Activated naive CD8-positive, alpha-beta T cell treated with anti-CD3 and anti-CD28 coated beads, Interleukin-2, amount 50 U/mL, for 24 hours (primary cell): Measurements from ENCODE around the gene TFDP1.

Experiments
- ATAC-seq: fragments of 150-1000 bp; cut with Tn5 transposase; one replicate; pipeline ENCODE4 v1.10.0; 2021
- DNase-seq: peaks from one replicate; pipeline ENCODE4 v3.0.0; 2021
- H3K27ac Mint-ChIP-seq: one replicate; pipeline ENCODE4 v1.8.0; 2021; ENCODE audit warnings: mild to moderate bottlenecking, mixed read lengths
- H3K27me3 Mint-ChIP-seq: one replicate; pipeline ENCODE4 v1.8.0; 2021; ENCODE audit warnings: mixed read lengths
- H3K36me3 Mint-ChIP-seq: one replicate; pipeline ENCODE4 v1.8.0; 2021; ENCODE audit warnings: low read depth, mixed read lengths
- H3K4me1 Mint-ChIP-seq: one replicate; pipeline ENCODE4 v1.8.0; 2021; ENCODE audit warnings: mixed read lengths
- H3K4me3 Mint-ChIP-seq: one replicate; pipeline ENCODE4 v1.8.0; 2021; ENCODE audit warnings: mild to moderate bottlenecking, moderate library complexity, mixed read lengths
- H3K9me3 Mint-ChIP-seq: one replicate; pipeline ENCODE4 v1.8.0; 2021; ENCODE audit warnings: mixed read lengths

Gene TFDP1

GRCh38 chr13:113595131-113595530 lies 10.6 kb downstream of the TFDP1 start:
- H3K4me3 Mint-ChIP-seq, result no peak overlapping the region
- no peak for ATAC-seq
- peaks cover 4% of the 10 kb centered on the region for H3K4me1 Mint-ChIP-seq
- peaks cover 58% of the 10 kb centered on the region for H3K36me3 Mint-ChIP-seq
- no peak overlapping the region for H3K27ac Mint-ChIP-seq
- H3K27me3 Mint-ChIP-seq, result no peaks in the 10 kb centered on the region
- no peaks in the 10 kb centered on the region for H3K9me3 Mint-ChIP-seq
- no peak for DNase-seq

- Mint-ChIP-seq H3K27ac (no peak overlapping the region), H3K4me1 (peaks cover 2% of the 10 kb centered on the region), H3K36me3 (peaks cover 60% of the 10 kb centered on the region), H3K9me3 (no peaks in the 10 kb centered on the region), H3K4me3 (no peak overlapping the region), H3K27me3 (no peaks in the 10 kb centered on the region)
- ATAC-seq (no peak), DNase-seq (no peak)
These were observed 12.0 kb downstream of the TFDP1 start for GRCh38 chr13:113596321-113597200.

GRCh38 chr13:113597391-113598080 lies 13.0 kb downstream of the TFDP1 start:
- no peak for ATAC-seq
- no peak for DNase-seq
- H3K9me3 Mint-ChIP-seq, result no peaks in the 10 kb centered on the region
- peaks cover 8% of the 10 kb centered on the region for H3K4me1 Mint-ChIP-seq
- no peak overlapping the region for H3K4me3 Mint-ChIP-seq
- H3K27me3 Mint-ChIP-seq, result no peaks in the 10 kb centered on the region
- no peak overlapping the region for H3K27ac Mint-ChIP-seq
- peaks cover 52% of the 10 kb centered on the region for H3K36me3 Mint-ChIP-seq

- no peak for DNase-seq
- Mint-ChIP-seq H3K27me3 (no peaks in the 10 kb centered on the region), H3K4me1 (peaks cover 13% of the 10 kb centered on the region), H3K9me3 (no peaks in the 10 kb centered on the region), H3K27ac (no peak overlapping the region), H3K36me3 (peaks cover 53% of the 10 kb centered on the region), H3K4me3 (no peak overlapping the region)
- no peak for ATAC-seq
These were observed 13.5 kb downstream of the TFDP1 start for GRCh38 chr13:113598081-113598410.

DNA sequence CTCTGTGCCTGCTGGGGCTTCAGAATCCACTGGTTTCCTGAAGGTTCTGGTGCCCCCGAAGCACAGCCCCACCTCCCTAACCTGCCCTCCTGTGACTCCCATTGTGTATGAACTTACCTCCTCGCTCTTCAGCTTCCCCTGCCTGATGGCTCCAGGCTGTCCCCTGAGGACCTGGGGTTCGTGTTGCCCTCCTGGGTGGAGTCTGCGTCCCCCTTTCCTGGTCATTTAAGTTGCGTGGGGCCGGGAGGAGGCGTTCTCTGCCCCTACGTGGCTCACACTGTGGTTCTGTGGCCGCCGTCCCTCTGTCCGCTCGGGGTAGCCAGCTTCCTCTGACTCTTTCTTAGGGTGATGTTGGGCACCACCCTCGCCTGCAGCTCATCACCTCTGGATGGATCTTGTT lies 13.9 kb downstream of the TFDP1 start:
- no peak overlapping the region for H3K27ac Mint-ChIP-seq
- H3K27me3 Mint-ChIP-seq, result no peaks in the 10 kb centered on the region
- DNase-seq, result no peak
- H3K4me3 Mint-ChIP-seq, result no peak overlapping the region
- no peak for ATAC-seq
- H3K4me1 Mint-ChIP-seq, result peaks cover 16% of the 10 kb centered on the region
- no peaks in the 10 kb centered on the region for H3K9me3 Mint-ChIP-seq
- H3K36me3 Mint-ChIP-seq, result peaks cover 55% of the 10 kb centered on the region

DNA sequence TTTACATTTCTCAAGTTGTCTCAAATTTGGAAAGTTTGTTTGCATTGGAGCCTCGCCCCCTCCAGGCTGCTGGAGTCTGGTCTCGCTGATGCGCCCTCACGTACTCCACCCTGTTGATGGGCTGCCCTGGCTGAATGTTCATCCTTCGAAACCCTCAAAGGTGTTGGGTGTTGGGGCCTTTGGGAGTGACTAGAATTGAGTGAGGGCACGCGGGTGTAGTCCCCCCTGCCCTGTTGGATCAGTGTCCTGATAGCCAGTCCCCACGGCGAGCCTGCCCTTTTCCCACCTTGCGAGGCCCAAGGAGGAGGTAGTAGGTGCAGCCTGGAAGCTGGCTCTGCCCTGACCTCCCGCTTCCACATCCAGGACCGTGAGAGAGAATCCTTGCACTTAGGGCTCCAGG lies 14.8 kb downstream of the TFDP1 start:
- Mint-ChIP-seq H3K36me3 (peaks cover 55% of the 10 kb centered on the region), H3K9me3 (no peaks in the 10 kb centered on the region), H3K27ac (no peak overlapping the region)

DNA sequence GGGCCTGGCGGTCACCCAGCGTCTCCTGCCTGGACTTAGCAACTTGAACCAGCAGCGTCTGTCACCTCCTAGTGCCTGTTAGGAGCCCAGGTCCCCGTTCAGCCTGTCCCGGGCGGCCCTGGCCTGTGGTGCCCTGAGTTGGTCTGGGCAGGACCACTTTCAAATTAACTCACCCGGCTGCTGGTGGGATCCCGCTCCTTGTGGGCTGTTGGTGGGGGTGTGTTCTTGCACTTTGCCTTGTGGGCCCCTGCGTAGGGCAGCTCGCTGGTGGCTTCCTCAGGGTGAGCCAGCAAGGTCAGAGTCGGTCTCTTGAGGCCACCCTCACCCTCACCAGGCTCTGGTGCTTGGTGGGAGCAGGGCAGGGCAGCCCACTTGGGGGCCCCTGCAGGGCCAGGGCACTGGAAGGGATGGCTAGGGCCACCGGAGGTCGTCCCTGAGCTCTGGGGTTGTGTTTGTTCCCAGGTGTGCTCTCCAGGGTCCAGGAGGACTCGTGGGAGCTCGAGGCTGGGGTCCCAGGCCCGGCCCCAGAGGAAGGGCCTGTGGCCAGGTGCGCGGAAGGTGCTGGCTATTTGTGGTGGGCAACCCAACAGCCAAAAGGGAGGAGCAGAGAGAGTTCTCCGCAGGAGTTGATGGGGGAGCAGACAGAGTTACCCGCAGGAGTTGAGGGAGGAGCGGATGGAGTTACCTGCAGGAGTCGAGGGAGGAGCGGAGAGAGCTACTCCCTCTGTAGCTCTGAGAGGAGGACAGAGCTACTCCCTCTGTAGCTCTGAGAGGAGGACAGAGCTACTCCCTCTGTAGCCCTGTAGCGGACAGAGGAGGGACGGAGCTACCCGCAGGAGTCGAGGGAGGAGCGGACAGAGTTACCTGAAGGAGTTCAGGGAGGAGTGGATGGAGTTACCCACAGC lies 16.9 kb downstream of the TFDP1 start:
- peaks cover 33% of the 10 kb centered on the region for H3K4me1 Mint-ChIP-seq
- peaks cover 48% of the 10 kb centered on the region for H3K36me3 Mint-ChIP-seq
- DNase-seq (no peak), ATAC-seq (no peak)
- no peaks in the 10 kb centered on the region for H3K9me3 Mint-ChIP-seq
- no peak overlapping the region for H3K4me3 Mint-ChIP-seq
- no peak overlapping the region for H3K27ac Mint-ChIP-seq
- no peaks in the 10 kb centered on the region for H3K27me3 Mint-ChIP-seq

More for the DNA sequence above, 14.8 kb downstream of the TFDP1 start:
- Mint-ChIP-seq H3K4me3 (no peak overlapping the region), H3K27me3 (no peaks in the 10 kb centered on the region), H3K4me1 (peaks cover 24% of the 10 kb centered on the region)
- ATAC-seq (no peak), DNase-seq (no peak)

- Mint-ChIP-seq H3K27ac (no peak overlapping the region), H3K4me3 (no peak overlapping the region)
- no peak for DNase-seq
These were observed 17.9 kb downstream of the TFDP1 start for GRCh38 chr13:113602291-113602988.

GRCh38 chr13:113603116-113603710 lies 18.7 kb downstream of the TFDP1 start:
- Mint-ChIP-seq H3K9me3 (no peaks in the 10 kb centered on the region), H3K4me3 (no peak overlapping the region), H3K4me1 (peaks cover 33% of the 10 kb centered on the region), H3K36me3 (peaks cover 35% of the 10 kb centered on the region), H3K27me3 (no peaks in the 10 kb centered on the region), H3K27ac (no peak overlapping the region)
- no peak for DNase-seq
- no peak for ATAC-seq

More at GRCh38 chr13:113602291-113602988, 17.9 kb downstream of the TFDP1 start:
- Mint-ChIP-seq H3K27me3 (no peaks in the 10 kb centered on the region), H3K36me3 (peaks cover 42% of the 10 kb centered on the region), H3K9me3 (no peaks in the 10 kb centered on the region), H3K4me1 (peaks cover 33% of the 10 kb centered on the region)
- ATAC-seq, result no peak

- H3K27me3 Mint-ChIP-seq, result no peaks in the 10 kb centered on the region
- DNase-seq (no peak), ATAC-seq (peak; percentile 74)
- peaks cover 37% of the 10 kb centered on the region for H3K4me1 Mint-ChIP-seq
- peaks cover 32% of the 10 kb centered on the region for H3K36me3 Mint-ChIP-seq
- H3K27ac Mint-ChIP-seq, result peak overlapping the region; percentile 69
- no peaks in the 10 kb centered on the region for H3K9me3 Mint-ChIP-seq
- no peak overlapping the region for H3K4me3 Mint-ChIP-seq
These were observed 19.6 kb downstream of the TFDP1 start for GRCh38 chr13:113604186-113604585.

DNA sequence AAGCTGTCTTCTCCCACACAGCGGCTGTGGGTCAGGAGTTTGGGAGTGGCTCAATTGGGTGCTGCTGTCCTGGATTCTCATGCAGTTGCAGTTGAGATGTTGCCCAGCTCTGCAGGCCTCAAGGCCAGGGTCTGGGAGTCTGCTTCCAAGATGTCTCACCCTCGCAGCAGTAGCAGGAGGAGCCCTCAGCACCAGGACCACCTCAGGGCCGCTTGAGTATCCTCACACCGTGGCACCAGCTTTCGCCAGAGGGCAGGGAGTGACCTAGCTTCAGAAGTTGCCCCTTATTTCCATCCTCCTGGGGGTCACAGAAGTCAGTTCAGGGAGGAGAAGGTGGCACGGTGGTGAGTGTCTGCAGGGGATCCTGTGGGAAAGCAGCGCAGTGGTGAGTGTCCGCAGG lies 20.9 kb downstream of the TFDP1 start:
- no peaks in the 10 kb centered on the region for H3K9me3 Mint-ChIP-seq
- ATAC-seq, result no peak
- H3K4me3 Mint-ChIP-seq, result no peak overlapping the region
- DNase-seq, result no peak
- H3K36me3 Mint-ChIP-seq, result peaks cover 26% of the 10 kb centered on the region
- H3K4me1 Mint-ChIP-seq, result peaks cover 37% of the 10 kb centered on the region
- H3K27me3 Mint-ChIP-seq, result no peaks in the 10 kb centered on the region
- H3K27ac Mint-ChIP-seq, result peak overlapping the region; percentile 69

DNA sequence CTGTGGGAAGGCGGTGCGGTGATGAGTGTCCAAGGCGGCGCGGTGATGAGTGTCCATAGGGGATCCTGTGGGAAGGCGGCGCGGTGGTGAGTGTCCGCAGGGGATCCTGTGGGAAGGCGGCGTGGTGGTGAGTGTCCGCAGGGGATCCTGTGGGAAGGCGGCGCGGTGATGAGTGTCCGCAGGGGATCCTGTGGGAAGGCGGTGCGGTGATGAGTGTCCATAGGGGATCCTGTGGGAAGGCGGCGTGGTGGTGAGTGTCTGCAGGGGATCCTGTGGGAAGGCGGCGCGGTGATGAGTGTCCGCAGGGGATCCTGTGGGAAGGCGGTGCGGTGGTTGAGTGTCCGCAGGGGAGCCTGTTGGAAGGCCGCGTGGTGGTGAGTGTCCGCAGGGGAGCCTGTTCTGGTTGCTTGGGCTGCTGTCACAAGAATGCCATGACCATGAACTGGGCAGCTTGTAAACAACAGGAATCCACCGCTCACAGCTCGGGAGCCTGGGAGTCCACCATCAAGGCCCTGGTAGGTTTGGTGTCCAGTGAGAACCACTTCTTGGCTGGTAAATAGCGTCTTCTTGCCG lies 21.4 kb downstream of the TFDP1 start:
- Mint-ChIP-seq H3K36me3 (peaks cover 26% of the 10 kb centered on the region), H3K27ac (no peak overlapping the region), H3K4me3 (no peak overlapping the region), H3K9me3 (no peaks in the 10 kb centered on the region), H3K27me3 (no peaks in the 10 kb centered on the region), H3K4me1 (peaks cover 37% of the 10 kb centered on the region)
- DNase-seq, result no peak
- ATAC-seq, result no peak

DNA sequence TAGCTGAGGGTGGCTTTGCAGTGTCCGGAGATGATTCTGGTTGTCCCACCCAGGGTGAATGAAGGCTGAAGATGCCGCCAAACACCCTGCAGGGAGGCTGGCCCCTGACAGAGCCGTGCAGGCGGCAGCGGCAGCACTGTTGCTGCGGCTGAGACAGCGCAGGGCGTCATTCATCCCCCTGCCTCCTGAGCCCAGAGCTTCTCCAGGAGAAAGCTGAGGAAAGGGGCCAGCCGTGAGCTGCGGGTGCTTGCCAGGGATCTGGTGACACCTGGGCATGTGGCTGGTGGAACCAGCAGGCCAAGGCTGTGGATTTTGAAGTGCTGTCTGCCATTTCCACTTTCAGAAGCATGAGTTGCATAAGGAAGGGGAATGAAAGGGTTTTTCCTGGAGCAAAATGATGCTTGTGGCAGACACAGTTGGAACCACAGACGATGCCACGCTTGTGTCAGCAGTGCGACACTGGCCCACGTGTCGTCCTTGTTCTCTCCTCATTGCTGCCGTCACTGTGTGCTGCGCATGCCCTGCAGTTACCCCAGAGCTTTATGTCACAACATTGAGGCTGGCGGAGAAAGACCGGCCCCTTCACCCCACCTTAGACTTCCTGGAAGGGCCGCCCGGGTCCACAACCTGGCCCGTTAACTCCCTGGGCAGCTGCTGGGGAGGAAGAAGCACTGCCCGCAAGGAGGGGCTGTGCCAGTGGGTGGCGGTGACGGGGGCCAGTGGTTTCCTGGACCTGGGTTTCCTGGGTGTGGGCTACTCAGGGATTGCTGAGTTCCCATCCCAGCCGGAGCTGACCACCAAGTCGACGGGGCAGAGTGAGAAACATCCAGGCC lies 22.7 kb downstream of the TFDP1 start:
- Mint-ChIP-seq H3K27ac (no peak overlapping the region), H3K36me3 (peaks cover 37% of the 10 kb centered on the region), H3K4me1 (peaks cover 34% of the 10 kb centered on the region), H3K4me3 (no peak overlapping the region), H3K9me3 (no peaks in the 10 kb centered on the region), H3K27me3 (no peaks in the 10 kb centered on the region)
- no peak for DNase-seq
- ATAC-seq, result no peak
